ENCODE results near the gene WASHC3.

- TF ChIP-seq CREB5 (CRISPR knock-in tag; IDR thresholded peaks at IDR 0.05; ENCODE audit: low read depth) (no peak), ZFP3 (CRISPR knock-in tag; IDR thresholded peaks at IDR 0.05) (no peak), ZFP30 (CRISPR knock-in tag; IDR thresholded peaks at IDR 0.05) (no peak)
These were observed 93.0 kb downstream of the WASHC3 start for GRCh38 chr12:101968770-101969169.
